HEK293 (cell line): ENCODE data around the gene ANKRD22.
A peak's percentile ranks its signal among the peaks of the same experiment; 100 is the strongest.

Experiments used
- CTCF ChIA-PET: fragments of 350-600 bp; formaldehyde crosslinking; extraction: SDS; loops from one replicate; lab custom pipeline; 2021; ENCODE audit warnings: antibody characterized with exemption; lab: Yijun Ruan, JAX
- POLR2A ChIA-PET: fragments of 300-600 bp; formaldehyde crosslinking; extraction: SDS; loops from one replicate; lab custom pipeline; 2020; ENCODE audit warnings: antibody characterized with exemption, inconsistent platforms; lab: Yijun Ruan, JAX
- H3K27ac ChIP-seq: fragments of 200-500 bp; sonication (Bioruptor generic); 2 replicates; pipeline ENCODE4 v1.5.1; 2014; ENCODE audit warnings: low read depth, low read length, control low read depth, inconsistent platforms; ENCODE audit errors: extremely low read depth
- H3K36me3 ChIP-seq, 2 experiments: fragments of 200-500 bp in 1 of 2; sonication (Bioruptor generic) in 1 of 2; 1 replicate in 1 of 2; 2 replicates in 1 of 2; pipeline ENCODE4 v1.5.1; 2014 to 2017; ENCODE audit warnings: inconsistent platforms in 2 of 2, low read length in 2 of 2; ENCODE audit not compliant: control insufficient read depth in 2 of 2, insufficient read depth in 1 of 2
- H3K4me1 ChIP-seq: fragments of 200-500 bp; sonication (Bioruptor generic); 2 replicates; pipeline ENCODE4 v1.5.1; 2014; ENCODE audit warnings: mild to moderate bottlenecking, low read length, inconsistent platforms; ENCODE audit not compliant: control insufficient read depth, insufficient read depth
- H3K4me3 ChIP-seq: 2 replicates; pipeline ENCODE4 v1.5.1; 2011; ENCODE audit warnings: low read depth, mild to moderate bottlenecking, control low read depth, low read length, moderate library complexity
- H3K9me3 ChIP-seq: fragments of 200-500 bp; sonication (Bioruptor generic); 2 replicates; pipeline ENCODE4 v1.5.1; 2014; ENCODE audit warnings: low read depth, low read length, inconsistent platforms; ENCODE audit not compliant: control insufficient read depth, insufficient read depth
- FEZF1 ChIP-seq: fragments of 450-650 bp; formaldehyde crosslinking; IDR thresholded peaks from 2 replicates; pipeline ENCODE4 v1.5.1; 2016; ENCODE audit warnings: missing biosample characterization, missing genetic modification characterization
- KLF9 ChIP-seq: fragments of 450-650 bp; formaldehyde crosslinking; IDR thresholded peaks from 2 replicates; pipeline ENCODE4 v1.5.1; 2016; ENCODE audit warnings: missing biosample characterization, missing genetic modification characterization, low read depth
- MZF1 ChIP-seq: fragments of 450-650 bp; formaldehyde crosslinking; IDR thresholded peaks from 2 replicates; pipeline ENCODE4 v1.5.1; 2017; ENCODE audit warnings: missing biosample characterization, missing genetic modification characterization, borderline replicate concordance
- PATZ1 ChIP-seq: fragments of 450-650 bp; formaldehyde crosslinking; IDR thresholded peaks from 2 replicates; pipeline ENCODE4 v1.5.1; 2016; ENCODE audit warnings: missing biosample characterization, missing genetic modification characterization
- PRDM10 ChIP-seq: fragments of 450-650 bp; formaldehyde crosslinking; IDR thresholded peaks from 2 replicates; pipeline ENCODE4 v1.5.1; 2016; ENCODE audit warnings: missing biosample characterization, missing genetic modification characterization
- TCF7L2 ChIP-seq: IDR thresholded peaks from 2 replicates; pipeline ENCODE4 v1.6.1; 2011; ENCODE audit warnings: low read depth, mild to moderate bottlenecking, inconsistent platforms, low read length, moderate library complexity, borderline replicate concordance
- TRIM28 ChIP-seq: IDR thresholded peaks from 2 replicates; pipeline ENCODE4 v1.6.1; 2011; ENCODE audit warnings: low read length, control low read depth, borderline replicate concordance
- WT1 ChIP-seq: fragments of 450-650 bp; formaldehyde crosslinking; IDR thresholded peaks from 2 replicates; pipeline ENCODE4 v1.5.1; 2016; ENCODE audit warnings: missing biosample characterization, missing genetic modification characterization
- ZBTB8A ChIP-seq: fragments of 450-650 bp; formaldehyde crosslinking; IDR thresholded peaks from 2 replicates; pipeline ENCODE4 v1.5.1; 2016; ENCODE audit warnings: missing biosample characterization, missing genetic modification characterization
- ZFP37 ChIP-seq: fragments of 450-650 bp; formaldehyde crosslinking; IDR thresholded peaks from 2 replicates; pipeline ENCODE4 v1.5.1; 2016; ENCODE audit warnings: missing biosample characterization, missing genetic modification characterization
- ZNF112 ChIP-seq: fragments of 450-650 bp; formaldehyde crosslinking; IDR thresholded peaks from 2 replicates; pipeline ENCODE4 v1.5.0; 2017; ENCODE audit warnings: missing biosample characterization, missing genetic modification characterization
- ZNF140 ChIP-seq: fragments of 450-650 bp; formaldehyde crosslinking; IDR thresholded peaks from 2 replicates; pipeline ENCODE4 v1.5.1; 2016; ENCODE audit warnings: missing biosample characterization, missing genetic modification characterization
- ZNF223 ChIP-seq: fragments of 450-650 bp; formaldehyde crosslinking; IDR thresholded peaks from 2 replicates; pipeline ENCODE4 v1.5.1; 2016; ENCODE audit warnings: missing biosample characterization, missing genetic modification characterization
- ZNF280D ChIP-seq: fragments of 450-650 bp; formaldehyde crosslinking; IDR thresholded peaks from 2 replicates; pipeline ENCODE4 v1.5.1; 2016; ENCODE audit warnings: missing biosample characterization, missing genetic modification characterization
- ZNF335 ChIP-seq: fragments of 450-650 bp; formaldehyde crosslinking; conservative IDR thresholded peaks from 2 replicates; pipeline ENCODE4 v1.5.1; 2016; ENCODE audit warnings: missing biosample characterization, missing genetic modification characterization
- ZNF398 ChIP-seq: fragments of 450-650 bp; formaldehyde crosslinking; IDR thresholded peaks from 2 replicates; pipeline ENCODE4 v1.5.1; 2017; ENCODE audit warnings: missing biosample characterization, missing genetic modification characterization
- ZNF433 ChIP-seq: fragments of 450-650 bp; formaldehyde crosslinking; IDR thresholded peaks from 2 replicates; pipeline ENCODE4 v1.5.1; 2016; ENCODE audit warnings: missing biosample characterization, missing genetic modification characterization, low read depth
- ZNF544 ChIP-seq: fragments of 450-650 bp; formaldehyde crosslinking; IDR thresholded peaks from 2 replicates; pipeline ENCODE4 v1.5.0; 2017; ENCODE audit warnings: missing biosample characterization, missing genetic modification characterization
- ZNF692 ChIP-seq: fragments of 450-650 bp; formaldehyde crosslinking; IDR thresholded peaks from 2 replicates; pipeline ENCODE4 v1.5.1; 2016; ENCODE audit warnings: missing biosample characterization, missing genetic modification characterization
- ZNF777 ChIP-seq: fragments of 450-650 bp; formaldehyde crosslinking; IDR thresholded peaks from 2 replicates; pipeline ENCODE4 v1.5.1; 2017; ENCODE audit warnings: missing biosample characterization, missing genetic modification characterization, borderline replicate concordance
- ZNF792 ChIP-seq: fragments of 450-650 bp; formaldehyde crosslinking; IDR thresholded peaks from 2 replicates; pipeline ENCODE4 v1.5.1; 2016; ENCODE audit warnings: missing biosample characterization, missing genetic modification characterization
- ZSCAN4 ChIP-seq: fragments of 450-650 bp; formaldehyde crosslinking; IDR thresholded peaks from 2 replicates; pipeline ENCODE4 v1.5.1; 2017; ENCODE audit warnings: missing biosample characterization, missing genetic modification characterization
- ZXDB ChIP-seq: fragments of 450-650 bp; formaldehyde crosslinking; IDR thresholded peaks from 2 replicates; pipeline ENCODE4 v1.5.1; 2016; ENCODE audit warnings: missing biosample characterization, missing genetic modification characterization

ANKRD22 gene

GRCh38 chr10:88896994-88897853 lies 45.6 kb upstream of the ANKRD22 start:
- Histone ChIP-seq H3K36me3 (peaks cover 0 to 7% of the 10 kb centered on the region in 2 experiments; a peak in 1 of 3 replicates), H3K9me3 (no peaks in the 10 kb centered on the region), H3K27ac (peak overlapping the region; percentile 29; the same call in 1 of the 2 replicates), H3K4me1 (peaks cover 30% of the 10 kb centered on the region), H3K4me3 (no peak overlapping the region)
- ChIA-PET POLR2A (interaction anchor here (1.0 kb wide), 1 partner anchor 18 kb away, joined by 3 read pairs; no protein-coding TSS in a partner anchor), CTCF (interaction anchor here (0.7 to 1.6 kb wide), 3 partner anchors 35 to 625 kb away, joined by 3 to 5 read pairs (median 3); no protein-coding TSS in a partner anchor)
- TF ChIP-seq ZNF223 (tag by site-specific recombination): no peak
- no peak for TF ChIP-seq ZNF792 (tag by site-specific recombination)
- TF ChIP-seq MZF1 (tag by site-specific recombination): 0 out of 2 replicates have a peak, but pooled peaks have one; percentile 9
- TF ChIP-seq ZNF544: no peak
- TF ChIP-seq FEZF1 (tag by site-specific recombination): peak; percentile 46; the same call in 1 of the 2 replicates
- peak; percentile 29 for TF ChIP-seq ZNF398 (tag by site-specific recombination)
- no peak for TF ChIP-seq ZNF692
- peak; percentile 39; the same call in 1 of the 2 replicates for TF ChIP-seq TRIM28
- TF ChIP-seq ZNF433 (tag by site-specific recombination): no peak
- TF ChIP-seq ZNF280D (tag by site-specific recombination): no peak
- 0 out of 2 replicates have a peak, but pooled peaks have one; percentile 1 for TF ChIP-seq ZNF335 (tag by site-specific recombination)
- no peak for TF ChIP-seq ZNF777 (tag by site-specific recombination)
- TF ChIP-seq TCF7L2: peak; percentile 84
- TF ChIP-seq PRDM10 (tag by site-specific recombination): peak; percentile 99
- TF ChIP-seq KLF9 (tag by site-specific recombination): no peak
- peak; percentile 60; the same call in 1 of the 2 replicates for TF ChIP-seq ZNF140 (tag by site-specific recombination)
- no peak for TF ChIP-seq ZFP37 (tag by site-specific recombination)
- TF ChIP-seq ZXDB: 0 out of 2 replicates have a peak, but pooled peaks have one; percentile 23
- 0 out of 2 replicates have a peak, but pooled peaks have one; percentile 3 for TF ChIP-seq ZSCAN4 (tag by site-specific recombination)
- TF ChIP-seq WT1 (tag by site-specific recombination): peak; percentile 37; the same call in 1 of the 2 replicates
- no peak for TF ChIP-seq PATZ1
- no peak for TF ChIP-seq ZNF112 (tag by site-specific recombination)
- no peak for TF ChIP-seq ZBTB8A
